Muscle of leg (tissue), 11 donors: ENCODE measurements around the gene PPP3CA. TPM values are rescaled to one million over a fixed set of nuclear protein-coding genes. Genes with fewer than 3 reads are reported as not detected.

Experiments
- DNase-seq: peaks from one replicate; pipeline ENCODE4 v3.0.0; 2013
- H3K27ac ChIP-seq: one replicate; pipeline ENCODE4 v1.5.1; 2013; ENCODE audit warnings: mild to moderate bottlenecking, low read length, control low read depth
- H3K27me3 ChIP-seq: one replicate; pipeline ENCODE4 v1.6.1; 2013; ENCODE audit warnings: low read length; ENCODE audit not compliant: control insufficient read depth, insufficient read depth
- H3K36me3 ChIP-seq: one replicate; pipeline ENCODE4 v1.6.1; 2013; ENCODE audit warnings: low read length; ENCODE audit not compliant: control insufficient read depth, insufficient read depth
- H3K4me1 ChIP-seq: one replicate; pipeline ENCODE4 v1.6.1; 2013; ENCODE audit warnings: low read length; ENCODE audit not compliant: control insufficient read depth, insufficient read depth
- H3K4me3 ChIP-seq: one replicate; pipeline ENCODE4 v1.5.1; 2013; ENCODE audit warnings: low read length, control low read depth
- H3K9me3 ChIP-seq: replicated peaks from 2 replicates; pipeline ENCODE4 v1.6.1; 2013; ENCODE audit warnings: low read depth, low read length; ENCODE audit not compliant: control insufficient read depth
- WGBS: methylation state at CpG from one replicate; pipeline ENCODE4 v1.1.5; 2013; ENCODE audit warnings: missing lambda C conversion rate; ENCODE audit not compliant: insufficient coverage; 5-methylcytosine and 5-hydroxymethylcytosine counted together
- polyA plus RNA-seq, 8 donors: library from polyadenylated mRNA; unstranded; fragments of 120-200 nt; gene quantifications; one replicate each; pipeline versions ENCODE4 v1.2.1 to v1.2.3, GENCODE V29; 2013; ENCODE audit warnings: inconsistent platforms in 1 of 8, low replicate concordance in 1 of 8; ENCODE audit not compliant: insufficient read length in 8 of 8, insufficient read depth in 1 of 8
- total RNA-seq: library from RNA; stranded (reverse); fragments of 120-200 nt; gene quantifications from one replicate; pipeline ENCODE4 v1.2.4, GENCODE V29; 2013

The PPP3CA gene
- total and polyA plus RNA-seq, 9 donors, result 18.2 to 41.9 (median 29.9) TPM

- H3K36me3 ChIP-seq, result no peaks in the 10 kb centered on the region
- H3K27ac ChIP-seq, result no peak overlapping the region
- no peaks in the 10 kb centered on the region for H3K4me1 ChIP-seq
- H3K27me3 ChIP-seq, result no peaks in the 10 kb centered on the region
- no peak for DNase-seq
- no peaks in the 10 kb centered on the region for H3K9me3 ChIP-seq
- 100% methylated on average over 2 of the region's 4 CpGs for WGBS
- H3K4me3 ChIP-seq, result no peak overlapping the region
Observed at GRCh38 chr4:101292214-101292613, 55.1 kb downstream of the PPP3CA start.

GRCh38 chr4:101291198-101291597 is 56.1 kb downstream of the PPP3CA start:
- Histone ChIP-seq H3K27me3 (no peaks in the 10 kb centered on the region), H3K4me1 (no peaks in the 10 kb centered on the region), H3K36me3 (no peaks in the 10 kb centered on the region), H3K9me3 (no peaks in the 10 kb centered on the region), H3K4me3 (no peak overlapping the region), H3K27ac (no peak overlapping the region)
- no CpG with 5 or more reads among the region's 1 CpG for WGBS
- DNase-seq, result peak; percentile 29

GRCh38 chr4:101290654-101291053 is 56.7 kb downstream of the PPP3CA start:
- Histone ChIP-seq H3K36me3 (no peaks in the 10 kb centered on the region), H3K9me3 (no peaks in the 10 kb centered on the region), H3K4me3 (no peak overlapping the region), H3K4me1 (no peaks in the 10 kb centered on the region), H3K27me3 (no peaks in the 10 kb centered on the region), H3K27ac (no peak overlapping the region)
- 100% methylated on average over 1 of the region's 3 CpGs for WGBS
- DNase-seq, result no peak

- no peak for DNase-seq
- H3K27ac ChIP-seq, result no peak overlapping the region
- H3K4me1 ChIP-seq, result no peaks in the 10 kb centered on the region
- WGBS, result no CpG with 5 or more reads among the region's 2 CpGs
- H3K4me3 ChIP-seq, result no peak overlapping the region
- H3K36me3 ChIP-seq, result no peaks in the 10 kb centered on the region
- no peaks in the 10 kb centered on the region for H3K9me3 ChIP-seq
- no peaks in the 10 kb centered on the region for H3K27me3 ChIP-seq
Observed at GRCh38 chr4:101289306-101289705, 58.0 kb downstream of the PPP3CA start.

GRCh38 chr4:101288365-101289145 is 58.8 kb downstream of the PPP3CA start:
- H3K27me3 ChIP-seq, result no peaks in the 10 kb centered on the region
- DNase-seq, result peak; percentile 78
- 67% methylated on average over 3 of the region's 6 CpGs for WGBS
- no peaks in the 10 kb centered on the region for H3K9me3 ChIP-seq
- no peak overlapping the region for H3K4me3 ChIP-seq
- no peaks in the 10 kb centered on the region for H3K36me3 ChIP-seq
- H3K4me1 ChIP-seq, result no peaks in the 10 kb centered on the region
- H3K27ac ChIP-seq, result no peak overlapping the region

- no peak for DNase-seq
- H3K27ac ChIP-seq, result no peak overlapping the region
- no peaks in the 10 kb centered on the region for H3K4me1 ChIP-seq
- no peaks in the 10 kb centered on the region for H3K9me3 ChIP-seq
- H3K27me3 ChIP-seq, result no peaks in the 10 kb centered on the region
- H3K36me3 ChIP-seq, result no peaks in the 10 kb centered on the region
- no peak overlapping the region for H3K4me3 ChIP-seq
- WGBS, result no CpG with 5 or more reads among the region's 2 CpGs
Observed at GRCh38 chr4:101287324-101287723, 60.0 kb downstream of the PPP3CA start.

GRCh38 chr4:101286663-101287062 is 60.7 kb downstream of the PPP3CA start:
- Histone ChIP-seq H3K9me3 (no peaks in the 10 kb centered on the region), H3K4me3 (no peak overlapping the region), H3K27ac (no peak overlapping the region), H3K4me1 (no peaks in the 10 kb centered on the region), H3K27me3 (no peaks in the 10 kb centered on the region), H3K36me3 (no peaks in the 10 kb centered on the region)
- no CpG with 5 or more reads among the region's 1 CpG for WGBS
- no peak for DNase-seq

- no peak overlapping the region for H3K27ac ChIP-seq
- H3K4me3 ChIP-seq, result no peak overlapping the region
- WGBS, result no CpG with 5 or more reads among the region's 4 CpGs
- no peaks in the 10 kb centered on the region for H3K4me1 ChIP-seq
- H3K9me3 ChIP-seq, result no peaks in the 10 kb centered on the region
- no peak for DNase-seq
- no peaks in the 10 kb centered on the region for H3K27me3 ChIP-seq
- no peaks in the 10 kb centered on the region for H3K36me3 ChIP-seq
Observed at GRCh38 chr4:101285985-101286384, 61.3 kb downstream of the PPP3CA start.

GRCh38 chr4:101284546-101284945 is 62.8 kb downstream of the PPP3CA start:
- Histone ChIP-seq H3K27me3 (no peaks in the 10 kb centered on the region), H3K4me3 (no peak overlapping the region), H3K9me3 (no peaks in the 10 kb centered on the region), H3K36me3 (no peaks in the 10 kb centered on the region), H3K27ac (no peak overlapping the region), H3K4me1 (no peaks in the 10 kb centered on the region)
- DNase-seq, result peak; percentile 37
- WGBS, result no CpG with 5 or more reads among the region's 1 CpG

- no peak for DNase-seq
- Histone ChIP-seq H3K27ac (no peak overlapping the region), H3K4me1 (no peaks in the 10 kb centered on the region), H3K4me3 (no peak overlapping the region), H3K9me3 (no peaks in the 10 kb centered on the region), H3K27me3 (no peaks in the 10 kb centered on the region), H3K36me3 (no peaks in the 10 kb centered on the region)
- WGBS, result 100% methylated on average over 1 of the region's 2 CpGs
Observed at GRCh38 chr4:101283434-101283833, 63.9 kb downstream of the PPP3CA start.
